Activated CD4-positive, alpha-beta T cell treated with anti-CD3 and anti-CD28 coated beads for 4 hours (primary cell): ENCODE measurements around the gene COBL.

ENCODE experiments used
- DNase-seq, 2 donors: peaks; one replicate each; pipeline ENCODE4 v3.0.0-alpha.2; 2020

The COBL gene

GRCh38 chr7:51069411-51070083 lies 247.1 kb downstream of the COBL start:
- DNase-seq, result no peak

GRCh38 chr7:51068401-51068800 lies 248.2 kb downstream of the COBL start:
- no peak for DNase-seq

- peak; percentile 19 to 41 for DNase-seq
These were observed 248.9 kb downstream of the COBL start for GRCh38 chr7:51067757-51068156.

GRCh38 chr7:51067258-51067657 lies 249.4 kb downstream of the COBL start:
- DNase-seq, result no peak

GRCh38 chr7:51066405-51066882 lies 250.2 kb downstream of the COBL start:
- DNase-seq, result no peak

GRCh38 chr7:51065766-51066165 lies 250.8 kb downstream of the COBL start:
- no peak for DNase-seq

GRCh38 chr7:51064688-51065087 lies 251.9 kb downstream of the COBL start:
- DNase-seq, result no peak

DNA sequence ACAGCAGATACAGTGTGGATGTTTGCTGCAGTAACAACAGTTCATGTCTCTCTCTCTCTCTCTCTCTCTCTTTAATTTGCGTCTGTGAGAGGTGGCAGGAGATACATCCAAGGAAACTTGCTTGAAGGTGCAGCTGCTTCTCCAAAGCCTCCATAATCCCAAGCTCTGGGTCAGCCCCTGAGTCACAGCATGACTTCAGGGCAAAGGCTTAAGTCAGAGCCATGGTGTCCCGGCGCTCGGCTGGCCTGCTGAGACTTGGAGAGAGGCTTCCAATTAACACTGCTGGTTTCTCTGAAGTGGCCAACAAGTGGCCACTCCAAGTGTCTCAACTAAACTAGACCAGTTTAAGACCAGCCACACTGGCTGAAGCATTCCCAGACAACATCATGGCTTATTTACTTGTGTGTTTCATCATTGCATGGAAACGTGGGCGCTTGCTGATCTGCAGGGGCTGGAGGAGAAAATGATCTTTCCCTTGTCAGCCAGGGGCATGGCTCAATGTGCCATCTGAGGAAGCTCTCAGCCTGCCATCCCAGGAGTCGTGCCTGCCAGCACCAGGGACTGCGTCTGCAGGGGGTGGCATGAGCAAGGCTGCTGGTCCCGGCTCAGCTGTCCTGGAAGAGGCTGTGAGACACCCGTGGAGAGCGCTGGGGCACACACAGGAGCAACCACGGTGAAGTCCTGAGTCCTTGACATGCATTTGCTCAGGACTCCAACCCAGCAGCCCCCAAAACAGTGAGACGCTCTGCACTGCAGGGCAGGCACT lies 254.2 kb downstream of the COBL start:
- DNase-seq, result no peak

DNA sequence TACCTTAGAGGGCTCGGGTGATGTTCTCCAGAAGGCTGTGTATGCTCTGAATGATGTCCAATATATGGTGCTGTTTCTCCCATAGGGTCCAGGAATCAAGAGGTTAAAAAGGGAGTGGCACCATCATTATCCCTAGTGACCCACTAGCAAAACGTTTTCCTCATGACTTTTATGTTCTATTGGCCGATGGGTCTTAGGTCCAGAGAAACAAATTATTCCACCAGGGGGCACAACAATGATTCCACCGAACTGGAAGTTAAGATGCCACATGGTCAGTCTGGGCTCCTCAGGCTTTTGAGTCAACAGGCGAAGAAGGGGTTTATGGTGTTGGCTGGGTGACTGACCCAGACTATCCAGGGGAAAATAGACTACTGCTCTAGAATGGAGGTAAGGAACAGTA lies 256.1 kb downstream of the COBL start:
- DNase-seq, result no peak

- no peak for DNase-seq
These were observed 257.0 kb downstream of the COBL start for GRCh38 chr7:51059504-51060142.

GRCh38 chr7:51058764-51059163 lies 257.8 kb downstream of the COBL start:
- no peak for DNase-seq

DNA sequence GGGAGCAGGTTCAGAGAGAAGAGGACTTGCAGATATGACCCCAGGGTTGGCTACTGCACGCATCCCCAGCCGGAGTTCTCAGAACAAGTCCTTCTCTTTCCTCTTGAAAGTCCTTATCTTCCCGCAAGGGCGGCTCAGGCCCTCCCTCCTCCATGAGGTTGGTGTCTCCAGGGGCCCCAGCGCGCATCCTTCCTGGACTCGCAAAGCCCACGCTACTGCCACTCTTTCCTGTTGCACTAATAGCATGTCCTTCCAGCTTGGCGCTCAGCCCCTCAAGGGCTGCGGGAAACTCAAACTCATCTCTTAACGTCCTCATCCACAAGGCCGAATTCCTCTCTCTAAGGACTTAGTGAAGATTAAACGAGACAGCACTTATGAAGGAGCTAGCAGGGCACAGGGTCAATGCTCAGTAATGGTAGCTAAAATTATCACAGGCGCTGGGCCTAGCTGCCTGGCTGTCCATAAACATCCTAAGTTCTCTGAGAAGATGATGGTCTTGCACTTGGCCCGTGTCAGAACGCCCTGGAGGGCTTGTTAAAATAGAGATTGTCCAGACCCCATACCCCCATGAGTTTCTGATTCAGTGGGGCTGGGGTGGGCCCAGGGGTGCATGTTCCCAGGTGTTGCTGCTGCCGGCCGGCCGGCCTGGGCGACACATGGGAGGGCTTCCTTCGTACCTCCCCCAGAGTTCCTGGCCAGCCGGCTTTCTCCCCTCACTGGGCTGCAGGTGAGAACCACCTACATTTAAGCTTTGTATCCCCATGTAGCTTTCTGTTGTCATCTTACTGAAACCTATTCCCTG lies 261.4 kb downstream of the COBL start:
- no peak for DNase-seq

DNA sequence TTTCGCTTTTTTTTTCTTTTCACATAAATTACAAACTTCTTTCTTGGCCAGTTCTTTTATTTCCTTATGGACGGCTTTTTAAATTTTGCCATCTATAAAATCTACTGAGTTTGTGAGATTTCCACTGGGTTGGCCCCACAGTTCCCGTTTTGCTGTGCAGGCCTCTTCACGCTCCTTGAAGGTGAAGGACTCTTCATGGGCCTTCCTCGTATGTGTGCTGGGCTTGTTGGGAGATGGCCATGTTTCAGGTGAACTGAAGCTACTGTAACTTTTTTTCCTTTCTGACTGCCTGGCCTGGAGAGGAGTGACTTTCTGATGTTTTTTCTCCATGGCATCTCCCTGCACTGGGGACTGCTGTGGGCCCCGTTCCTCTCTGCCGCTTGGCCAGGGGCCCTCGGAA lies 262.4 kb downstream of the COBL start:
- DNase-seq, result no peak

- DNase-seq, result no peak
These were observed 263.3 kb downstream of the COBL start for GRCh38 chr7:51053160-51053925.

DNA sequence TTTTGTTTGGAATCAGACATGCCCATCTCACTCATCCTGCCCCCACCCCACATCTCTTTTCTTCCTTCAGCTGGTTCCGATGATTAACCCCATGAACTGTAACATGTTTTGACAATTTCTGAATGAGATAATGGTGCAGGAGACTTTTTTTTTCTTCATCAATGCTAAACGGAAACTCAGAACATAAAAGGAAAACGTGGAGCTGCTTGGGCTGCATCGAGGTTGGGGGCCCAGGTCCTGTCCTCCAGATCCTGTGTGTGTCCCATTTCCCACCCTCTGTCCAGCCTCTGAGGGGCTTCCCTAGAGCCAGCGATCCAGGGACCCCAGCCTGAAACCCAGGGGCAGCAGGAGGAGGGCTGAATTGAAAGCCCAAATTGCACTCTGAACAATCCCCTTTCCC lies 270.1 kb downstream of the COBL start:
- DNase-seq, result no peak

- no peak for DNase-seq
These were observed 270.5 kb downstream of the COBL start for GRCh38 chr7:51046103-51046466.

DNA sequence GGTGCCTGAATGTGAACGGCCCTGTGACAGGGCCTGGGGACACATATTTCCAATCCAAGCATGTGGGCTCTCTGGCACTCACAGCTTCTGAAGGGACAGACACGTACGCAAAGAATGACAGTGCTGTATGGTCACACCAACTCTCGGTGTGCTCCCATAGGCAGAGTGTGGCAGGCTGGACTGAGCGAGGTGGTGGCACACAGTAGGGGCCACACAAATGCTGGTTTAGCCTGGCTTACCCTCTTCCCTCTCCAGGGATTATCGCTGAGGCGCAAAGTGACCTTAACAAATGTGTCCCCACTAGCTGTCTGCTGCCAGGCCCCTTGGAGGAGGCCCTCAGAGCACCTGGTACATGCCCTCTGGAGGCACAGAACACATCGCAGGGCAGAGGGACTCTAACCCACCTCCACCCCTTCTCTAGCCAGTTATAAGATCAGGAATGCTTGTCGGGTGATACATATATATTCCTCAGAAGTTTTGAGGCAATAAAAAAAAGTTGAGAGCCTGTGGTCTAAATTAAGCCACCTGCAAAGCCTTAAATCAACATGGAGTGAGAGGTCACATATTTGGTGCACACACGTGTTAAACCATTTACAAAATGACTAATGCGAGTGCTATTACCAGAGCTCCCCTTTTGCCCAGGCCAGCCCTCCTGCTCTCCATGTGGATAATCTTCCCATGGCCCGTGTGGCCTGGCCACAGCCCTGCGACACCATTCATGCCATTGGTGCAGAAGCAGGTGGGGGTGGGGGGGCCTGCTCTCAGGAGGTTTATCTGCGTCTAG lies 271.1 kb downstream of the COBL start:
- DNase-seq, result no peak

- DNase-seq, result no peak
These were observed 273.1 kb downstream of the COBL start for GRCh38 chr7:51043461-51043860.

GRCh38 chr7:51040787-51041186 lies 275.8 kb downstream of the COBL start:
- DNase-seq, result no peak

DNA sequence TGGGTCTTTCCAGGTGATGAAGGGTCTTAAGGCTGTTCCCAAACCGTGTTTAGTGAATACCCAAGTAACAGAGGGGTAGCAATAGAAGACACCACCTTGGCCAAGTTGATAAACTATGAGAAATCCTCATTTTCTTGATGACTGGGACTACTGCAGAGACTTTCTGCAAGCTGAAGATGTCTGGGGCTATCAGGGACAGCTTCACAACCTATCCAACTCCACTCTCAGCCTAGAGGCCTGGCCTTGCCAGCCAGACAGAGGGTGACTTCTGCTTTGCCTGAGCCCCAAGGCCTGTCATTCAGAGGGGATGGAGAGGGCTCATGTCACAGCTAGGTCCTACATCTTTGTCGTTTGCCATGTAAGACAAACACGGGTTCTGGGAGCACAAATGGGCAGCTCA lies 278.0 kb downstream of the COBL start:
- DNase-seq, result no peak

DNA sequence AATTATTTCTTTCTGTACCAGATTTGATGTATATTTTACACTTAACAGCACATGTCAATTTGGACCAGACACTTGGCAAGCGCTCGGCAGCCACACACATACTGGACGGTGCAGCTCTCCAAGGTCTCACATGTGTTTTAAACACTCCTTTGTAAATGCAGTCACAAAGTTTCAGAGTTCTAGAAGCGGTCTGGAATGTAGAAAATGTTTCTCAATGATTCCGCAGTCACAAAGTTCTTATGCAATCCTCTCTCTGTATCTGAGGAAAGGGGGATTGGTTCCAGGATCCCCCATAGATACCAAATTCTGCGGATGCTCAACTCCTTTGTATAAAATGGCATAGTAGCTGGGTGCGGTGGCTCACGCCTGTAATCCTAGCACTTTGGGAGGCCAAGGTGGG lies 280.9 kb downstream of the COBL start:
- no peak for DNase-seq
